ENCODE results near the gene IMPDH2.

The IMPDH2 gene

DNA sequence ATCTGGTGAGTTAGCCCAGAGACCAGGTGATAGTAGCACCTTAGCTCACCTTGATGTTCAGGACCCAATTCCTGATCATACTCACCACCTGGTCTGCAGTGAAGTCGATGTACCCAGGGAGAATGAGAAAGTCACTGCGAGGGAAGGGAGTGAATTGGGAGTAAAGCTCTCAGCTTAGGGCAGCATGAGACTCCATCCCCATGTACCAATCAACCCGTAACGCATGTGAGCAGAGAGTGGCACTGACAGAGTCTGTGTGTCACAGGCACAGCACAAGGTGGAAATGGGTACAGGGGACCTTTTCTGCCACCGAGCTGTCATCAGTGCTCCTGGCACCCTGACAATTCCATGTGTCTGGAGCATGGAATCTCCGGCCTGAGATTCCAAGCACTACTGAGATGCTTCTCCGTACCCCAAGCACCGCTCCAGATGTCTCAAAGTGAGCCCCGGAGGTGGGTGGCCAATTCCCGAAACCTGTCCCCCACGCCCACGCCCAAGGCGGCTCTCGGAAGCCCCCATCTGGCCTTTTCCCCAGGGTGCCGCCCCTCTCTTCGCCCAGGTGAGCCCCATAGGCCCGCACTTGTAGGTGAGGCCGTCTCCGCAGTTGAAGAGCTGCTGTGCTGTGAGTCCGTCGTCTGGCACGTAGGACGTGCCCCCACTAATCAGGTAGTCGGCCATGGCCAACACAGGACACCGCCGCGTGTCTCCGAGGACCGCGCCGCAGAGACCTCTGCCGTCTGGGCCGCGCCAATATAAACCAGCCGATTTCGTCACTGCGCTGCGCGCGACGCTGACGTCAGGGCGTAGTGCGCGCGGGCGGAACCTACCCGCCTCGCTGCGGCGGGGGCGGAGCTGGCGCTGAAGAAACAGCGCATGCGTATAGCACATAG, at the start of gene IMPDH2:
Gene IMPDH2, minus strand, starts transcription at position 726 of the 890 bp plus-strand sequence. Its CDS starts 48 bp downstream, at position 678.
- Histone ChIP-seq H3K4me3 (peak within 1 kb of the TSS; percentile 87), H3K9ac (ENCODE audit: insufficient read length) (peak within 1 kb of the TSS; percentile 94), H3K9me3 (ENCODE audit: low read depth, low read length) (no peaks in the 10 kb centered on the region), H3K36me3 (ENCODE audit: insufficient read depth, low read length) (peaks cover 55% of the 10 kb centered on the region; the same call in 1 of the 2 replicates), H3K27ac (peak within 1 kb of the TSS; percentile 84)
- no peak for DNase-seq (ENCODE audit: low read depth, low spot score)
- TF ChIP-seq POLR2AphosphoS5 (IDR thresholded peaks at IDR 0.05; ENCODE audit: borderline replicate concordance, low read depth, low read length) (peak; percentile 99), EZH2 (IDR thresholded peaks at IDR 0.05) (no peak), FOXP2 (optimal IDR thresholded peaks at IDR 0.05; ENCODE audit: control extremely low read depth, extremely low read length, insufficient read depth) (peak; percentile 27)

DNA sequence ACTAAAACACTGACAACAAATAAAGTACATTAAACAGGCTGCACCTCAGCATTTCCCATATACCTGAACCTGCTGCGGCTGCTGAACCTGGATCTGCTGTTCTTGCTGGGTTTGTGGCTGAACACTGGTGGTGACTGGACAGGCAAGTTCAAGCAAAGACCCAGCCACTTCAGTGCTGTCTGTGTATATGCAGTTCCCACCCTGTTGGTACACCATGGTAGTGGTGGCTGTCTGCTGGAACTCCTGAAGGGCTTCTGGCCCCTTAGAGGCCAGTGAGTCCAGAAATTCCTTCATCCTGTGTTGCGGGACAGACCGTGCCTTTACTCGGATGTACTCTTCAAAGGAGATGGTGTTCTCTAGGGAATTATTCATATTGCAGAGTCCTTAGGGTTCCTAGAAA, 47.4 kb upstream of the IMPDH2 start:
- no peak overlapping the region for H3K9ac ChIP-seq (ENCODE audit: insufficient read length)
- TF ChIP-seq FOXP2 (optimal IDR thresholded peaks at IDR 0.05; ENCODE audit: control extremely low read depth, extremely low read length, insufficient read depth) (no peak), EZH2 (IDR thresholded peaks at IDR 0.05) (no peak), POLR2AphosphoS5 (IDR thresholded peaks at IDR 0.05; ENCODE audit: borderline replicate concordance, low read depth, low read length) (no peak)
- H3K36me3 ChIP-seq (ENCODE audit: insufficient read depth, low read length): peaks cover 30% of the 10 kb centered on the region

DNA sequence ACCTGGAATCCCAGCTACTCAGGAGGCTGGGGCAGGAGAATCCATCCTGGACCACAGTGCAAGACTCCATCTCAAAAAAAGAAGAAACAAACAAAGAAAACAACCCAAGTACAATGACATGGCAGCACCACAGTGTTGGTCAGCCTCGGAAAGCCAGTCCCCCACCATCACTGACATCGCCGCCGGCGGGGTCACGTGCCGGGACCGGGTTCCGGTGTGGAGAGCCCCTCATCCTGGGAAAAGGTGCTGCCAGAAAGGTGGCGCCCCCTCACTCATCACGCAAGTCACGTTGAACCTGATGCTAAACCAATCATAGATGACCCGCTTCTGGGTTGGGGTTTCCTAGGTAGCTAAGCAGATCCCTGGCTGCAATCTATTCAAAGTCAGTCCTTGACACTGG, 46.9 kb upstream of the IMPDH2 start:
- TF ChIP-seq FOXP2 (optimal IDR thresholded peaks at IDR 0.05; ENCODE audit: control extremely low read depth, extremely low read length, insufficient read depth) (no peak), EZH2 (IDR thresholded peaks at IDR 0.05) (no peak), POLR2AphosphoS5 (IDR thresholded peaks at IDR 0.05; ENCODE audit: borderline replicate concordance, low read depth, low read length) (no peak)
- no peak overlapping the region for H3K4me3 ChIP-seq
- H3K27ac ChIP-seq: no peak overlapping the region
- peaks cover 35% of the 10 kb centered on the region for H3K36me3 ChIP-seq (ENCODE audit: insufficient read depth, low read length)
- no peak overlapping the region for H3K9ac ChIP-seq (ENCODE audit: insufficient read length)
- no peak for DNase-seq (ENCODE audit: low read depth, low spot score)
- H3K9me3 ChIP-seq (ENCODE audit: low read depth, low read length): no peaks in the 10 kb centered on the region

More for the DNA sequence above, 47.4 kb upstream of the IMPDH2 start:
- Histone ChIP-seq H3K4me3 (no peak overlapping the region), H3K27ac (no peak overlapping the region), H3K9me3 (ENCODE audit: low read depth, low read length) (no peaks in the 10 kb centered on the region)
- DNase-seq (ENCODE audit: low read depth, low spot score): no peak

DNA sequence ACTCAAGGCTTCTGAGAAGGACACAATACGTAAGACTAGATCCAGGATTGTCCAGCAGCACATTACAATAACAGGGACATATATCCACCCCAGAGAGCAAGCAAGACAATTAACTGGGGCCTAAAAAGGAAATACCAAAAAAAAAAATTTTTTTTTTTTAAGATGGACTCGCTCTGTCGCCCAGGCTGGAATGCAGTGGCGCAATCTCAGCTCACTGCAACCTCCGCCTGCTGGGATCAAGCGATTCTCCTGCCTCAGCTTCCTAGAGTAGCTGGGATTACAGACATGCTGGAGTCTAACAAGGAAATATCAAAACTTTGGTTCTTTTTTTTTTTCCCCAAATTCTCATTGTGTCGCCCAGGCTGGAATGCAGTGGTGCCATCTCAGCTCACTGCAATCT, 28.8 kb upstream of the IMPDH2 start:
- no peak for DNase-seq (ENCODE audit: low read depth, low spot score)
- no peaks in the 10 kb centered on the region for H3K9me3 ChIP-seq (ENCODE audit: low read depth, low read length)
- no peak overlapping the region for H3K4me3 ChIP-seq
- peaks cover 24% of the 10 kb centered on the region for H3K36me3 ChIP-seq (ENCODE audit: insufficient read depth, low read length)
- H3K27ac ChIP-seq: no peak overlapping the region
- H3K9ac ChIP-seq (ENCODE audit: insufficient read length): no peak overlapping the region
- TF ChIP-seq FOXP2 (optimal IDR thresholded peaks at IDR 0.05; ENCODE audit: control extremely low read depth, extremely low read length, insufficient read depth) (no peak), EZH2 (IDR thresholded peaks at IDR 0.05) (no peak), POLR2AphosphoS5 (IDR thresholded peaks at IDR 0.05; ENCODE audit: borderline replicate concordance, low read depth, low read length) (no peak)

DNA sequence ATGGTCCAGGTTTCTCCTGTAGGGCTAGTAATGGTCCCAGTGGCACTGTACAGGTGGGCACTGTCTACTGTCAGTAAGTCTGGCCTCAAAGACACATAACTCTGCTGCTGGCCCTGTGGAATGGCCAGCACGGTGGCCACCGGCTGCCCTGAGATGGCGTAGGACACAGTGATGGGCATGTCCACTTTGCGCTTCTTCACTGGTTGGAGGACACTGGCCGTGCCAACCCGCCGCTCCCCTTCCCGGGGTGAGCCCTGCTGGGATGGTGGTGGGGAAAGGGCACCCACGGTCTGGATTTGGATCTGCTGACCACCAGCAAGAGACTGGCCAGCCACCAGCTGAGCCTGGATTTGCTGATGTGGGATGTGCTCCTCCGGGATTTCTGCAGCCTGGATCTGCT, 28.1 kb upstream of the IMPDH2 start:
- no peak for DNase-seq (ENCODE audit: low read depth, low spot score)
- H3K27ac ChIP-seq: no peak overlapping the region
- H3K9me3 ChIP-seq (ENCODE audit: low read depth, low read length): no peaks in the 10 kb centered on the region
- no peak overlapping the region for H3K9ac ChIP-seq (ENCODE audit: insufficient read length)
- TF ChIP-seq EZH2 (IDR thresholded peaks at IDR 0.05) (no peak), FOXP2 (optimal IDR thresholded peaks at IDR 0.05; ENCODE audit: control extremely low read depth, extremely low read length, insufficient read depth) (no peak), POLR2AphosphoS5 (IDR thresholded peaks at IDR 0.05; ENCODE audit: borderline replicate concordance, low read depth, low read length) (no peak; the same call in 1 of the 2 replicates)
- H3K36me3 ChIP-seq (ENCODE audit: insufficient read depth, low read length): peaks cover 24% of the 10 kb centered on the region; the same call in 1 of the 2 replicates
- no peak overlapping the region for H3K4me3 ChIP-seq

DNA sequence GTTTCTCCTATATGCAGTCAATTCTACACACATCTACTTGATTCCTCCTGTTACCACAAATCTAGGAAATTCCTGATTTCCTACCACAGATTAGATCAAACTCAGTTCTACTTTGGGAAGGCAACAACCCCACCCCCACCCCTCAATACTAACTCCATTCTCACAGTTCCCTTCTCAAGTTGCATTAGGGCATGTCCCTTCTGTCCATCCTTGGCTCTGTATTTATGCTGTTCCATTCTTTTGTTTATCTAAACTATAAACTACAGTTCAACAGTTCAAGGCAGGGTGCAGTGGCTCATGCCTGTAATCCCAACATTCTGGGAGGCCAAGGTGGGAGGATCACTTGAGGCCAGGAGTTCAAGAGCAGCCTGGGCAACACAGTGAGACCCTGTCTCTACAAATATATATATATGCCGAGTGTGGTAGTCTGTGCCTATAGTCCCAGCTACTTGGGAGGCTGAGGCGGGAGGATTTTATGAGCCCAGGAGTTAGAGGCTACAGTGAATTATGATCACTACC, 25.2 kb upstream of the IMPDH2 start:
- no peak for TF ChIP-seq POLR2AphosphoS5 (IDR thresholded peaks at IDR 0.05; ENCODE audit: borderline replicate concordance, low read depth, low read length)
- no peak for TF ChIP-seq FOXP2 (optimal IDR thresholded peaks at IDR 0.05; ENCODE audit: control extremely low read depth, extremely low read length, insufficient read depth)
- no peak for TF ChIP-seq EZH2 (IDR thresholded peaks at IDR 0.05)
- H3K27ac ChIP-seq: no peak overlapping the region
- H3K4me3 ChIP-seq: no peak overlapping the region
- H3K36me3 ChIP-seq (ENCODE audit: insufficient read depth, low read length): peaks cover 24% of the 10 kb centered on the region; the same call in 1 of the 2 replicates
- no peaks in the 10 kb centered on the region for H3K9me3 ChIP-seq (ENCODE audit: low read depth, low read length)
- no peak for DNase-seq (ENCODE audit: low read depth, low spot score)
- H3K9ac ChIP-seq (ENCODE audit: insufficient read length): no peak overlapping the region

DNA sequence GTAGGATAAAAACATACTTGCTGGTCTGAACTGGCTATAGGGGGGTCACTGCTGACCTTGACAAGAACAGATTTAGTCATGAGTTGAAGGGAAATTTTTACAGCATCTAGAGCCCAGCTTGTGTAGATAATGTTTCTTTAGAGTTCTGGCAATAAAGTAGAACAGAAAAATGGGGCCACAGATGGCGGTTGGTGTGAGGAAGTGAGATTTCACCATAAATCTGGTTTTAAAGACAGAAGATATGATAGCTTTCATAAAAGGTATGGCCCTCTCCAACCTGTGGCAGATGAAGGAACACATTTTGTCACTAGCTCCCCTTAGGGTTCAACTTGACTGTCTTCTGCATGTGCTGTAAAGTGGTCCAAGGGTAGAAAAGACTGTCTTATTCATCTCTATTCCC, 24.3 kb upstream of the IMPDH2 start:
- no peak overlapping the region for H3K4me3 ChIP-seq
- H3K27ac ChIP-seq: no peak overlapping the region
- no peak overlapping the region for H3K9ac ChIP-seq (ENCODE audit: insufficient read length)
- no peaks in the 10 kb centered on the region for H3K9me3 ChIP-seq (ENCODE audit: low read depth, low read length)
- TF ChIP-seq POLR2AphosphoS5 (IDR thresholded peaks at IDR 0.05; ENCODE audit: borderline replicate concordance, low read depth, low read length) (no peak), FOXP2 (optimal IDR thresholded peaks at IDR 0.05; ENCODE audit: control extremely low read depth, extremely low read length, insufficient read depth) (no peak), EZH2 (IDR thresholded peaks at IDR 0.05) (no peak)
- peaks cover 24% of the 10 kb centered on the region; the same call in 1 of the 2 replicates for H3K36me3 ChIP-seq (ENCODE audit: insufficient read depth, low read length)
- DNase-seq (ENCODE audit: low read depth, low spot score): no peak

DNA sequence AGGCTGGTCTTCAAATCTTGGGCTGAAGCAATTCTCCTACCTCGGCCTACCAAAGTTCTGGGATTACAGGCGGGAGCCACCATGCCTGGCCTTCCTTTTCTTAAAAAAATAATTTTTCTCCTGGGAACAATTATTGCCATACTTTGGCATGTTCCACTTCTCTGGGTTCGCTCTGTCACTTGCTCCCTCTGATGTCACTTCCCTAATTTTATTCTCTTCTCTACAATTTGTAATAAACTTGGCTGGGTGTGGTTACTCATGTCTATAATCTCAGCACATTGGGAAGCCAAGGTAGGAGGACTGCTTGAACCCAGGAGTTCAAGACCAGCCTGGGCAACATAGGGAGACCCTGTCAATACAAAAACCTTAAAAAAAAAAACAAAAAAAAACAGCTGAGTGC, 6.1 kb upstream of the IMPDH2 start:
- DNase-seq (ENCODE audit: low read depth, low spot score): no peak
- TF ChIP-seq FOXP2 (optimal IDR thresholded peaks at IDR 0.05; ENCODE audit: control extremely low read depth, extremely low read length, insufficient read depth): no peak
- TF ChIP-seq EZH2 (IDR thresholded peaks at IDR 0.05): no peak
- no peak for TF ChIP-seq POLR2AphosphoS5 (IDR thresholded peaks at IDR 0.05; ENCODE audit: borderline replicate concordance, low read depth, low read length)
- no peaks in the 10 kb centered on the region for H3K9me3 ChIP-seq (ENCODE audit: low read depth, low read length)
- H3K27ac ChIP-seq: no peak overlapping the region
- no peak overlapping the region for H3K9ac ChIP-seq (ENCODE audit: insufficient read length)
- no peak overlapping the region for H3K4me3 ChIP-seq
- H3K36me3 ChIP-seq (ENCODE audit: insufficient read depth, low read length): peaks cover 23% of the 10 kb centered on the region; the same call in 1 of the 2 replicates

All from SK-N-MC (cell line).